EL (cell line): ENCODE data around the gene HRAS.

Experiments used
- DNase-seq: peaks from one replicate; pipeline ENCODE4 v3.0.0-alpha.2; 2016

Gene HRAS

DNA sequence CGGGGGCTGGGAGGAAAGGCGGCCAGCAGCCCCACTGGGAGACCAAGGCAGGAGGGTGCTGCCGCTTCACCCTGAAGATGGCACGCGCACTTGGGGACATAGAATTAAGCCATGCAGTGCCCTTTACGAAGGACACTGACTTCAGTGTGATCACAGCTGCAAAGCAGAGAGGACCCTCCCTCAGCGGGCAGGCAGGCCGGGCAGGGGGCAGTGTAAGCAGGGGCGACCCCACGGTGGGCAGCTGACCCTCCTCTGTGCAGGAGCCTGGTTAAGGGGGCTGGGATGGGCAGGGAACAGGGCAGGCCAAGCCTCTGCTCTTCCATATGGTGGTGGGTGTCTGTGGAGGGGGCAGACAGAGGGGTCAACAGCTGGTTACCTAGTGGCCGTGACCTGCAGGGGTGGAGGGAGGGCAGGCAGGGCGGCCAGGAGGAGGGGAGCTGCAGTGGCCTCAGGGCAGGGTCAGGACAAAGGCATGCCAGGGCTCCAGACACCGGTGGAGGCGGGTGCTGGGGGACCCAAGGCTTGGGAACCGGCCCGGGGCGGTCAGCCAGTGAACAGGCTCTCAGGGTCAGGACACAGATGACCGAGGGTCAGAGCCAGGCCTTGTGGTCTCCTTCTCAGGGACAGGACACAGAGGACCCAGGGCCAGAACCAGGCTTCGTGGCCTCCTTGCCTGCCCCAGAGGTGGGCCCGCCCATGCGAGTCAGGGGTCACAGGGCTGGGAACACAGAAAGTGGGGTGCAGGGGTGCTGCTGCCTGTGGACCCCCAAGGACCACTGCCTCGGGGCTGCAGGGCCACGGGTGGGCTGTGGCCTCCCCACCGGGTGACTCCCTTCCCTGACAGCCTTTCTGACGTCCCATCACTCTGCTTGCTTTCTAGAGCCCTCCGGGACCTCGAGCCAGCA lies 18.0 kb upstream of the HRAS start:
- no peak for DNase-seq

DNA sequence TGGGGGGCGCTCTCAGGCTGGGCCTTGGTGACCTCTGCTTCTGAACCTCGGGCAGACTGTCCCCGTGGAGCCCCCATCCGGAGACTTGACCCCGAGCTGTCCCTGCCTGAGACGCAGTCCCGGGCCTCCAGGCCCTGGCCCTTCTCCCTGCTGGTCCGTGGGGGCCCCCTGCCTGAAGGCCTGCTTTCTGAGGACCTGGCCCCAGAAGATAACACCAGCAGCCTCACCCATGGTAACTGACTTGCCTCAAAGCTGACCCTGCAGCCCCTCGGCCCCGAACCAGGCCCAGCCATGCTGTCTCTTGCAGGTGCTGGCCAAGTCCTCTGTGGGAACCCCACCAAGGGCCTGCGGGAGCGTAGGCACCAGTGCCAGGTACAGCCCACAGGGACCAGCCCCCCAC lies 16.2 kb upstream of the HRAS start:
- no peak for DNase-seq

DNA sequence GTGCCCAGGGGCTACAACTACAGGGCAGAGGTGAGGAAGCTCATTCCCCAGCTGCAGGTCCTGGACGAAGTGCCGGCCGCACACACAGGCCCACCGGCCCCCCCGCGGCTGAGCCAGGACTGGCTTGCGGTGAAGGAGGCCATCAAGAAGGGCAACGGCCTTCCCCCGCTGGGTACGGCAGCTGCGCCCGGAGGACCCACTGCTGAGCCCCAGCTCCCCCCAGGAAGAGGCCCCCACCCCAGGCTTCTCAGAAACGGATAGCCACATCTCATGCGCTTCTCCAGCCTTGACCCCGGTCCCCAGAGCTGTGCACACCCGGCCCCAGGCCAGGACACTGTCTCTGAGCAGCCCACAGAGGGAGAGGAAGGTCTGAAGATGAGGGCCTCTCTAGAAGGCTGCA lies 15.8 kb upstream of the HRAS start:
- no peak for DNase-seq

DNA sequence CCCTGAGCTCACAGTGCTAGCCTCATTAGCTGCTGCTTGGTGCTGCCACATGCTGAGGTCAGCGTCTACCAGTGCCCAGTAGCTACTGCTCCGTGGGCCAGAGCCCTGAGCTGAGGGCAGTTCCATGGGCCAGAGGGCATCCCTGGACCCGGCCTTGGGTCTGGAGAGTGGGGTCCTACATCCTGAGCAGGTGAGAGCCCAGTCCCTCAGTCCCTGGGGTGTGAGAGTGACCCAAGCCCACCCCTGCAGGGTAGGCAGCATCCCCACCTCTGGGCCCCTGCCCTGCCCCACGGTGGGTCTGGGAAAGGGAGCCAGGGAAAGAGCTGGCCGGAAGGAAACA lies 15.3 kb upstream of the HRAS start:
- DNase-seq = no peak

DNA sequence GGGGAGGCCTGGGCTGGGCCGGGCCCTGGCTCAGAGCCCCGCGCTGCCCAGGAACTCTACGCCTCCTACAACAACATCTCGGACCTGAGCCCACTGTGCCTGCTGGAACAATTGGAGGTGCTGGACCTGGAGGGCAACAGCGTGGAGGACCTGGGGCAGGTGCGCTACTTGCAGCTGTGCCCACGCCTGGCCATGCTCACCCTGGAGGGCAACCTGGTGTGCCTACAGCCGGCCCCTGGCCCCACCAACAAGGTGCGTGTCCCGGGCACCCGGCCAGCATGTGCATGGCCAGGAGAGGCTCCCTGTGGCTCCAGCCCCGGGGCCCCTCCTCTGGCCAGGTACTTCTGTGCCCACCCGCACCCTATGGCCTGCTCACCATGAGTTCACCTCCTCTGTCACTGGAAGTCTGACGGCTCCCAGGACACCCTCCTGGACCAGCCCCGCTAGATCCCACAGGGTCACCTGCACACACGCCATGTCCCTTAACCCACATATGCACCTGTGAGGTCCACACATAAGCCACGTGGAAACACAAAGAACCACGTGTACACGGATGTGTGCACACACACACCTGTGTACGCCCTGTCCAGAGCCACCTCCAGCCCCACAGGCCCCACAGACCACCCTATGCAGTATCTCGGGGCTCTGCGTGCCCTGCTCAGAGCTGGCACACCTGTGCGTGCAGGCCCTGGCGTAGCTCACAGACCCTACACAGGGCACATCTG lies 14.8 kb upstream of the HRAS start:
- DNase-seq = no peak

DNA sequence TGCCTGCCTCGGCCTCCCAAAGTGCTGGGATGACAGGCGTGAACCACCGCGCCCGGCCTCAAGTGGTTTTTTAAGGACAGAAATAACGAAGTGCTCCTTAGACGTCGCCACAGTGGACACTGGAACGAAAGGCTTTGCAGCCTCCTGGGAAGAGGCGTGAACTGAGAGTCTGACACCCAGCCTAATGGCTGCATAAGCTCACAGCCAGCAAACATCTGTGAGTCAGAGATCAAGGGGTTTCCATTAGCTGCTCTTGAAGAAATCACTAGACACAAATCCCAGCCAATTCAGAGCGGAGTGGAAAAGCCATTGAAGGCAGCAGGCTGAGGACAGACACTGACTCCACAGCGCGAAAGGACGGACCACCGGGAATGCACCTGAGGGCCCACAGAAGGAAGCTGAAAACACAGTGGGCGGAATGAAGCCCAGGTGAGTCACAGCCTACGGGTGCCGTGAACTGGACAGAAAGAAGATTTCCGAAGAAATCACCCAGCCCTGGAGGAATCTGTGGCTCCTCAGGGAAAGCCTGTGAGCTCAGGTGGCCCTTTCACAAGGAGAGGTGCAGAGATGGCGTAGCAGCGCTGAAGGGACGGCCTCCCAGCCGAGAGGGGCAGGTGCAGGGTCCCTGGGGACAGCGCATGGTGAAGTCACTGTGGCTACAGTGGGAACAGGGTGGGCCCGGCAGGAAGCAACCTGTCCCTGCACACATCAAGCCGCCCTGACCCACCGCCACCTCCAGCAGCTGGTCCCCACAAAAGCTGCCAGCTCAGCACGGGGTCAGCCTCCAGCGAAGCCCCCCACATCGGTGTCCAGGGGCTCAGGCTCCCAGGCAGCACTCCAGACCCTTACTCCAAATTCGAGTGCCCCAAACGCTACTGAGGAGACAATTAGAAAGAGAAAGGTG lies 13.6 kb upstream of the HRAS start:
- DNase-seq = no peak

DNA sequence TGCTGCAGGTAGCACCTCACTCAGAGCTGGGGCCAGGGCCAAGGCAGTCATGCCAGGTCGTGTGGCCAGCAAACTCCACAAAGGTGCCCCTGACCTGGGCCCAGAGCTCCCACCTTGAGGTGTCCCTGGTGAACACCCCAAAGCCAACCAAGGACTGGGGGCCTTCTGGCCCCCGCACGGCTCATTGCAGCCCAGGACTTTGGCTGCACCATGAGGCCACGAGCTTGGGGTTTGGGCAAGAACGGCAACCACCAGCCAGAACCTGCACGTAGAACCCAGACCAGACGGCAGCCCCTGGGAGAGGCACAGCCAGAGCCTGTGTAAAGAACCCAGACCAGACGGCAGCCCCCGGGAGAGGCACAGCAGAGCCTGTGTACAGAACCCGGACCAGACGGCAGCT lies 9.8 kb upstream of the HRAS start:
- DNase-seq = no peak

DNA sequence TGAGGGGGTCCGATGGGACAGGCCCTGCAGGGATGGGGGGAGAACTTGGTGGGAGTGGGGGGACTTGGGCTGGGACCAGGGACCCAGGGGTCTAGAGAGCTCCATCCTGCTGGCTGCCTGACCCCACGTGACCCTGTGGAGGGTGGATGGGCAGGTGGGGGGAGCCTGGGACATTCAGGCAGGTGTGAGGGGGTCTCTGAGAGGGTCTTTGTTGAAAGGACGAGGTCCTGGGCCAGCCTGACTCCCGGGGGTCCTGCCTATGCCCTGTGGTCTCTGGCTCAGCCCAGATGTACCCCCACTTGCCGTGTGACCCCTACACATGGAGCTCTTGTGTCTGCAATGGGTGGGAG lies 9.4 kb upstream of the HRAS start:
- DNase-seq = no peak

DNA sequence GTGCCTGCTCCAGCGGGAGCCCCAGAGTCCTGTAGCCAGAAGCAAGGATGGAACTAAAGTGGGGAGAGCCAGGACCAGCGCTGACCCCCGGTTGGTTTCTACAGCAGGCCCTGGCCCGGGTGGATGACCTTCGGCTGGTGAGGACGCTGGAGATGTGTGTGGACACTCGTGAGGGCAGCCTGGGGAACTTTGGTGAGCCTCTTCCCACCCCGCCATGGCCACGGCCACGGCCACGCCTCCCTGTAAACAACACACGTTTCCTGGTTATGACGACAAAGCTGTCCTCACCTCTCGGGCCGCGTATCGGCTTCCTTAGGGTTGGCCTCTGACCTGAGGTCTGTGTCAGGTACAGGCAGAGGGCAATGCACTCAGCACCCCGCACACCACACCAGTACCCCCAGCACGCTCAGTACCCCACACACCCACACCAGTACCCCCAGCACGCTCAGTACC lies 6.1 kb upstream of the HRAS start:
- no peak for DNase-seq

DNA sequence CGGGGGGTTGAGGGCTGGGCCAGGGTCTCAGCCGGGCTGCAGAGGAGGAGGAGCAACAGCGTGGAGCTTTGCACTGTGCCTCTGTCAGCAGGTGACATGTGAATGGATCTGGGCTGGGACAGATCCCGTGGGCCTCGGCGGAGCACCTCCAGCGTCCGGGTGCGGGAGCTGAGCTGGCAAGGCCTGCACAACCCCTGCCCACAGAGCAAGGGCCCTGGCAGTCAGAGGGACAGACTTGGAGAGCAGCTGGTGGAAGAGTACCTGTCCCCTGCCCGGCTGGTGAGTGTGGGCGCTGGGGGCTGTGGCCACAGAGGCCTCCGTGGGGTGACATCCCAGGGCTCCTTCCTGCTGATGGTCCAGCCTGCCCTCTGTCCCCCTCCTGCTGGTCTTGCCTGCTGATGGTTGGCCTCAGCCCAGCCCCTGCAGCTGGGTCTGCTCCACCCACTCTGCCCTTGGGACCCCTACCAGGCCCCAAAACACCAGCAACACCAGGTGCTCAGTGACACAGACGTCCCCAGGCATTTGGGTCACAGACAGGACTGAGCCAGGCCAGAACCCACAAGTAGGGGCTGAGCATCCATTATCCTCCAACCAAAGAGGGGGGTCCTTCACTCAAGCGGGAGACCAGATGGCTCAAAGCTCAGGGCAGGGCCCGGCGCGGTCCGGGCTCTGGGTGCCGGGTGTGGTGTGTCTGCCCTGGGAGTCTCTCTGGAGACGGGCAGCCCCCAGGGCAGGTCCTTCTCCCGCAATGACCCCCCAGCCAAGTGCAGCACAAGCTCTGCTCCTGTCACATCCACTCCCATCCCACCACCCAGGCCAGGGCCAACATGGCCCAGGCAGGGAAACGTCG lies 5.4 kb upstream of the HRAS start:
- no peak for DNase-seq

DNA sequence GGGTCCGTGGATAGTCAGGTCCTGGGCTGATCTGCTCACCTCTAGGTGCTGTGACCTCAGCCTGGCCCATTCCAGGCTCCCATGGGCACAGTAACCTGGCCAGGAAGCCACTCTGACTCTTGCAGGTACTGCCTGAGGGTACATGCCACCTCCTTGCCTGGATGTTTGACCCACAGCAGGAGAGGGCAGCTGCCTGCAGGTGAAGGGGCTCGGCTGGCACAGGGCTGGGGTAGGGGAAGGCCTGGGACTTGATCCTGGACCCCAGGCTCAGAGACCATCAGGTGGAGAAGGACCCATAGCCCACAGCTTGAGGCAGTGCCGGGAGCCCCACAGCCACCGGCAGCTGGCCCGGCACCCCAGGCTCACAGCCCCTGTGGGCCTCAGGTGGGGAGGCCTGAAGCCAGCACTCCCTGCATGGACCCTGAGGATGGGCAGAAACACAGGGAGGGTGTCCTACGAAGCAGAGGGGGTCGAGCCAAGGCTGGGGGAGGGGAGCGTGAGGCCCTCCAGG lies 4.7 kb upstream of the HRAS start:
- no peak for DNase-seq

DNA sequence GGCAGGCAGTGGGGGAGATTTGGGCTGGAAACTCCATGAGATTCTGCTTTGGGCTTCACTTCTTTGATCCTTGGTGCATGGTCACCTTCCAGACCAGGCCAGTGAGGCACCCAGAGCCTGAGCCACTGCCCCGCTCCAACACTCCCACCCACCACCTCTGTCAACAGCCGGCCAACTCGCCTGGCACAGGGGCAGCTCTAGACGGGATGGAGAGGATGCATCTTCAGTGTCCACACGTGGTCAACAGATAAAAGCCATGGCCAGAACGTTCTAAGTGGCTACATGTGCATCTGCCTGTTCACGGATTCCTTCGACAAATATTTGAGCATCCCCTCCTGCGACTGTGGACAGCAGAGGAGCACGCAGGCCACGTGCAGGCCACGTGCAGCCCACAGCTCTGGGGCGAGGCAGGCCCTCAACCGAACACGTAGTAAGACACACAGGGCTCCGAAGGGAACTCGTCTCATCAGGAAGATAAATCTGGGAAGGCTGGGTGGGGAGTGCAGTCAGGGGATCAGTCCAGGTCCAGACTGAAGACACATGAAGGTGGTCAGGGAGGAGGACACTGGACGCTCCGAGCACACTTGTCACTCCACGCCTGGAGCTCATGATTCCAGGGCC lies 3.2 kb upstream of the HRAS start:
- DNase-seq = no peak

DNA sequence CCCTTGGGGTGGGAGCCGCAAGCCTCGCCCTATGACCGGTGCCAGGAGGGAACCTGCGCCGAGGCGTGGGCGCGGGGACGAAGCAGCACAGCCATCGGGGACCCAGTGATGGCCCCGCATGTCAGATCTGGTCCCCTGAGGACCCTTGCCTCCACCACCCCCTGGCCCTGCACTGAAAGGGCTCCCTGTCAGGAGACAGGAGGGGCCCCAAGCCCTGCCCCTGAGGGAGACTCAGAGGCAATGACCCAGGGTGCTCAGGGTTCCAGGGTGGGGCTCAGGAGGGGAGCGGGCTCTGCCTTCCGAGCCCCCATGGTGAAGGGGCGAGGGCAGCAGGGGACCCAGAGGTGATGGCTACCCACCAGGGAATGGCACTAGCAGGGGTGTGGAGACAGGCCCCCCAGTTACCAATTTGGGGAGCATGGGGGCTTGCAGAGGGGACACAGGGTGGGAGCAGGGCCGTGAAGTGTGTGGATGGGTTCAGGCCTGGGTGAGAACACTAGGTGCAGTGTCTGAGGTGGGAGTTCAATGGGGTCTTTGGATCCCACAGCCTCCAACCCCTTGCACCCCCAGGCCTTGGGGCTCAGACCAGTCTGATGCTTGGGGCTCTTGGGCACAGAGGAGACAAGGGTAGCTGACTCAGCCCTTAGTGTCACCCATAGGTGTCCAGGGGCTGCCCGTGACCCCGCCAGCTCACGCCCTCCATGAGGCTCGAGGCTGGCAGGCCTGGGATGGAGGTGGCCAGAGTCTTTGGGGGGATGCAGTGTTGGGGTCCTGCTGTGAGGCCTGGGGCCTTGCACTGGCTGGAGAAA lies 2.5 kb upstream of the HRAS start:
- DNase-seq = no peak

DNA sequence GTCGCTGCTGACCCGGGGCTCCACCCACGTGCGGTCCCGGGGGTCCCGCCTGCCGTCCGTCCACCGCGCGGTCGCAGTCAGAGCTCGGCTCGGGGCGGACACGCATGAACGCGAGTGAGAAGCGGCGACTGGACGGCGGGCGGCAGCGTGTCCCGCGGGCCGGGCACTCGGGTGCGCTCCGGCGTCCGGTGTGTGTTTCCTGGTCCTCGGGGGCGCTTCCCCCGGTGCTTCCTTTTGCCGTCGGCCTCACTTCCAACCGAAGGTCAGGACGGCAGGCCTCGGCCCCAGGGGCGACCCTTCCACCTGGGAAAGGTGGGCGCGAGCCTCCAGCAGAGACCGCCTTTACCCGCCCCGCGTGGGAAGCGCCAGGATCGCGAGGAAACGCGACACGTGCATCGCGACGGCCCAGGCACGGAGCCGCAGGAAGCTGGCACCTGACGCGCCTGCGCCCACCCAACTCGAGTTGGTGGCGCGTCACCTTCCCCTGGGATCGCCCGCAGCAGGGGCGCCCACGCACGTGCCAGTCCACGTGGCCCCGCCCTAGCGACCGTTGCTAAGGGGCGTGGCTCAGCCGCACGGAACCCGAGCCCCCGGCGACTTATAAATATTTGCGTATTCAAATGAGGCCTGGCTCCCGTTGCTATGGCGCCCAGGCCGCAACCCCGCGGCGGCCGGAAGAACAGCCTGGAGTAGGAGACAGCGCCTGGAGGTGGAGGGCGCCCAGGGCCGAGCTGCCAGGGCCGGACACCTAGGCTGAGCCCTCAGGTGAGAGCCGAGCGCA lies 1.7 kb upstream of the HRAS start, which contains the start of gene LRRC56:
Gene LRRC56, plus strand, starts transcription at position 687 of the 781 bp plus-strand sequence. CDS start 3,158 bp downstream, outside the sequence.
- peak; percentile 86 for DNase-seq

DNA sequence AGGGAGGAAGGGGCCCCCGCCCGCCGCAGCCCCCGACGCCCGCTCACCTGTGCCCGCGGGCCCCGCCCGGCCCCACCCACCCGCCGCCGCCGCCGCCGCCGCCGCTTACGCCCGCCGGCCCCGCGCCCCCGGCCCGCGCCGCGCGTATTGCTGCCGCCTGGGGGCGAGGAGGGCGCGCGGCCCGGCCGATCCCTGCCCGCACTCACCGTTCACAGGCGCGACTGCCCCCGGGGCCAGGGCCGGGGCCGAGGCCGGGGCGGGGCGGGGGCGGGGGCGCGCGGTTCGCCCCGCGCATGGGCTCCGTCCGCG lies 212 bp downstream of the HRAS start:
- DNase-seq = no peak

DNA sequence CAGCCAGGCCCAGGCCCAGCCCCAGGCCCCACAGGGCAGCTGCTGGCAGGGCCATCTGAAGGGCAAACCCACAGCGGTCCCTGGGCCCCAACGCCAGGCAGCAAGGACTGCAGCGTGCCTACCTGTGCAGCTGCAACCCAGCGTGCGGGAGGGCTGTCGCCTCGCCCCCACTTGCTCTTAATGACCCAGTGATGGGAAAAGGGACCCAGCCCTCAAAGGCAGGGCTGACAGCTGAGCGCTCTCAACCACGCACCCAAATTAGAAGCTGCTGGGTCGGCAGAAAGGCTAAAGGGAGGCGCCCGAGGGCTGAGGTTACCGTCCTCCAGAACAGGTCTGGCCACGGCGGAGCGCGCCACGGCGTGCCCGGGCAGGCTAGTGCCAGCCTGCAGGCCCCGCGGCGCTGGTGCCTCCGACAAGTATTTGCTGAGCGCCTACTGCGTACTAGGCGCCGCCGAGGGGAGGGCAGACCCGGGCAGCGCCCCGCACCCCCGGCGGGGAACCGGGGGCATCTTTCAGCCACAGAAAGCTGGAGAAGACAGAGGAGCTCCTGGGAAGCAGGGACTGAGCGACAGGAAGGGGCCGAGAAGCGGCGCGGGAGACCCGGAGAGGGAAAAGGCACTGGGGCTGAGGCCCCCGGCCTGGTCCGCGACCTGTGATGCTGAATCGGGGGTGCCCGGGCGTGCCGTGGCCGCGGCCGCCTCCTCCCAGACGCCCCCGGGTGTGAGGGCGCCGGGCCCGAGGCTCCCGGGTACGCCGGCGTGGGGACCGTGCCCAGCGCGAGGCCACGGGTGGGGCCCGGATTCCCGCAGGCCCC lies 773 bp downstream of the HRAS start:
- no peak for DNase-seq

DNA sequence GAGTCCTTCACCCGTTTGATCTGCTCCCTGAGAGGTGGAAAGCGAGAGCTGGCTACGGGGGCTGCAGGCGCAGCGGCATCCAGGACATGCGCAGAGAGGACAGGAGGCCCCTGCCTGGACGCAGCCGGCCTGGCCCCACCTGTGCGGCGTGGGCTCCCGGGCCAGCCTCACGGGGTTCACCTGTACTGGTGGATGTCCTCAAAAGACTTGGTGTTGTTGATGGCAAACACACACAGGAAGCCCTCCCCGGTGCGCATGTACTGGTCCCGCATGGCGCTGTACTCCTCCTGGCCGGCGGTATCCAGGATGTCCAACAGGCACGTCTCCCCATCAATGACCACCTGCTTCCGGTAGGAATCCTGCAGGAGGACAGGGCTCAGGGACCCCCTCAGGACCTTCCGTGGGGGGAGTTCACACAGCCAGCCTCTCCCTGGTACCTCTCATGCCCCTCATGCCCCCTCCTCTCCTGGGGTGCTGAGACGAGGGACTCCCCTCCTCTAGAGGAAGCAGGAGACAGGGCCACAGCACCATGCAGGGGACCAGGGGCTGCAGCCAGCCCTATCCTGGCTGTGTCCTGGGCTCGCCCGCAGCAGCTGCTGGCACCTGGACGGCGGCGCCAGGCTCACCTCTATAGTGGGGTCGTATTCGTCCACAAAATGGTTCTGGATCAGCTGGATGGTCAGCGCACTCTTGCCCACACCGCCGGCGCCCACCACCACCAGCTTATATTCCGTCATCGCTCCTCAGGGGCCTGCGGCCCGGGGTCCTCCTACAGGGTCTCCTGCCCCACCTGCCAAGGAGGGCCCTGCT lies 1.6 kb downstream of the HRAS start:
- no peak for DNase-seq

DNA sequence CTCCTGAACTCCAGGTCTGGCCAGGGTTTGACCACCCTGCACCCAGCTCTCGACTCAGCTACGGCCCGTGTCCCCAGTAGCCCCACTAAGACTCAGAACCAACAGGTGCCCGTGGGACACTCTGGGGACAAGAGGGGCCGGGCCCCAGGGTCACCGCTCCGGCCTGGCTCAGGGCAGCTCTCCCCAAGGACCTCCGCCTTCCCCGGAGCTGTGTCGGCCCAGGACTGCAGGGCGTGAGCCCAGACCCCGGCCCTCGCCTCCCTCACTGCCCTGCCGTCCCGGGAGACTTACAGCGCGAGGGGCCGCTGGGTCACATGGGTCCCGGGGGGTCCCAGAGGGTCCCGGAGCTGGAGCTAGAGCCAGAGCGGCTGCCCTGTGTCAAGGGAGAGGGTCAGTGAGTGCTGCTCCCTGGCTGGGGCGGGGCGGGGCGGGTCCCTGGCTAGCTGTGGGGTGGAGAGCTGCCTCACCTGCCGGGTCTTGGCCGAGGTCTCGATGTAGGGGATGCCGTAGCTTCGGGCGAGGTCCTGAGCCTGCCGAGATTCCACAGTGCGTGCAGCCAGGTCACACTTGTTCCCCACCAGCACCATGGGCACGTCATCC lies 2.3 kb downstream of the HRAS start:
- no peak for DNase-seq
